DOHH2 (cell line): ENCODE data around the gene UBE2L5.

Experiments
- CTCF ChIP-seq: fragments of 200-600 bp; sonication (generic); IDR thresholded peaks from one replicate; pipeline ENCODE4 v1.5.1; 2014; ENCODE audit warnings: antibody characterized with exemption, mild to moderate bottlenecking, low read depth, low read length; ENCODE audit not compliant: poor library complexity, severe bottlenecking
- EZH2phosphoT487 ChIP-seq: fragments of 200-600 bp; sonication (generic); IDR thresholded peaks from 2 replicates; pipeline ENCODE4 v1.6.1; 2017; ENCODE audit warnings: borderline replicate concordance, mild to moderate bottlenecking, antibody characterized with exemption, low read length, moderate library complexity, mixed read lengths

GRCh38 chr13:30435911-30436451, 13.7 kb downstream of the UBE2L5 start:
- TF ChIP-seq CTCF (no peak), EZH2phosphoT487 (no peak)
